H1 (cell line): Measurements from ENCODE around the gene MACROD2. TPM values are rescaled to one million over a fixed set of nuclear protein-coding genes. Genes with fewer than 3 reads are reported as not detected.

Experiments used
- CTCF ChIA-PET: fragments of 300-600 bp; sonication (Branson Sonifier 250); formaldehyde crosslinking; loops from one replicate; lab custom pipeline; 2021; ENCODE audit not compliant: partially characterized antibody; lab: Charles Lee
- POLR2A ChIA-PET: fragments of 300-600 bp; sonication (Branson Sonifier 250); formaldehyde crosslinking; loops from one replicate; lab custom pipeline; 2021; ENCODE audit warnings: inconsistent platforms; ENCODE audit not compliant: partially characterized antibody; lab: Charles Lee
- DNase-seq, 2 experiments: peaks; one replicate each; pipeline versions ENCODE4 v3.0.0 to v3.0.0-alpha.2; 2010 to 2022; ENCODE audit warnings: low spot score in 2 of 2, low read depth in 1 of 2, mixed read lengths in 1 of 2
- FAIRE-seq: peaks from 2 replicates; lab custom pipeline; 2011; peaks lifted over from hg19 to GRCh38; lab: Jason Lieb, UNC
- H2AFZ ChIP-seq: 2 replicates; pipeline ENCODE4 v1.8.1; 2012; ENCODE audit warnings: low read length, inconsistent platforms
- H2AK5ac ChIP-seq: 2 replicates; pipeline ENCODE4 v1.6.1; 2013; ENCODE audit warnings: low read depth, low read length
- H2BK120ac ChIP-seq: replicated peaks from 2 replicates; pipeline ENCODE3; 2013; ENCODE audit warnings: low read depth, low read length, inconsistent platforms
- H2BK12ac ChIP-seq: 2 replicates; pipeline ENCODE4 v1.6.1; 2013; ENCODE audit warnings: low read depth, low read length
- H2BK15ac ChIP-seq: 2 replicates; pipeline ENCODE4 v1.6.1; 2013; ENCODE audit warnings: low read length
- H2BK20ac ChIP-seq: 2 replicates; pipeline ENCODE4 v1.6.1; 2013; ENCODE audit warnings: low read length
- H2BK5ac ChIP-seq: 2 replicates; pipeline ENCODE4 v1.6.1; 2013; ENCODE audit warnings: low read depth, low read length
- H3K14ac ChIP-seq: 2 replicates; pipeline ENCODE4 v1.6.1; 2013; ENCODE audit warnings: inconsistent platforms; ENCODE audit not compliant: insufficient read length
- H3K18ac ChIP-seq: 2 replicates; pipeline ENCODE4 v1.6.1; 2013; ENCODE audit warnings: low read length; ENCODE audit errors: extremely low read depth
- H3K23ac ChIP-seq: 2 replicates; pipeline ENCODE4 v1.6.1; 2013; ENCODE audit warnings: inconsistent platforms; ENCODE audit not compliant: insufficient read length
- H3K23me2 ChIP-seq: 2 replicates; pipeline ENCODE4 v1.6.1; 2013; ENCODE audit warnings: low read depth, low read length
- H3K27ac ChIP-seq: 2 replicates; pipeline ENCODE4 v1.6.1; 2011; ENCODE audit warnings: low read depth, low read length, inconsistent platforms
- H3K27me3 ChIP-seq, 4 experiments: replicated peaks in 1 of 4; 1 replicate in 1 of 4; 2 replicates in 3 of 4; pipeline versions ENCODE4 v1.6.1 to v1.8.1; 2011 to 2013; ENCODE audit warnings: low read length in 3 of 4, mild to moderate bottlenecking in 3 of 4, inconsistent platforms in 2 of 4, mixed read lengths in 2 of 4, moderate library complexity in 1 of 4; ENCODE audit not compliant: control insufficient read depth in 3 of 4, insufficient read depth in 3 of 4; ENCODE audit errors: extremely low read depth in 1 of 4
- H3K36me3 ChIP-seq, 4 experiments: 2 replicates each; pipeline versions ENCODE4 v1.6.1 to v1.8.1; 2011 to 2013; ENCODE audit warnings: mild to moderate bottlenecking in 4 of 4, low read length in 3 of 4, moderate library complexity in 2 of 4, control low read depth in 1 of 4, inconsistent platforms in 1 of 4; ENCODE audit not compliant: insufficient read depth in 4 of 4, control insufficient read depth in 2 of 4
- H3K4ac ChIP-seq: replicated peaks from 2 replicates; pipeline ENCODE3; 2013; ENCODE audit warnings: low read length, low read depth, mixed read lengths, inconsistent platforms; ENCODE audit not compliant: insufficient read length
- H3K4me1 ChIP-seq, 4 experiments: replicated peaks in 1 of 4; 1 replicate in 1 of 4; 2 replicates in 3 of 4; pipeline versions ENCODE4 v1.6.1 to v1.8.1; 2011 to 2013; ENCODE audit warnings: low read length in 3 of 4, inconsistent platforms in 2 of 4, mixed read lengths in 1 of 4; ENCODE audit not compliant: insufficient read depth in 4 of 4, control insufficient read depth in 3 of 4
- H3K4me2 ChIP-seq, 2 experiments: 2 replicates each; pipeline versions ENCODE4 v1.6.1 to v1.8.1; 2011 to 2013; ENCODE audit warnings: low read depth in 2 of 2, low read length in 2 of 2, control low read depth in 1 of 2, inconsistent platforms in 1 of 2, mild to moderate bottlenecking in 1 of 2; ENCODE audit not compliant: insufficient read depth in 1 of 2
- H3K4me3 ChIP-seq, 4 experiments: fragments of 200-600, 300-600 bp in 1 of 4; sonication (generic), shearing (Covaris generic), sonication (Bioruptor Twin) in 1 of 4; 2 replicates each; pipeline versions ENCODE4 v1.5.1 to v1.8.1; 2011 to 2016; ENCODE audit warnings: low read length in 4 of 4, low read depth in 3 of 4, control low read depth in 2 of 4, inconsistent platforms in 2 of 4, mild to moderate bottlenecking in 2 of 4, mixed read lengths in 1 of 4, moderate library complexity in 1 of 4; ENCODE audit not compliant: insufficient read depth in 2 of 4; ENCODE audit errors: extremely low read depth in 1 of 4
- H3K56ac ChIP-seq: replicated peaks from 2 replicates; pipeline ENCODE3; 2013; ENCODE audit warnings: low read depth, mild to moderate bottlenecking, mixed read lengths, low read length, inconsistent platforms; ENCODE audit not compliant: insufficient read length
- H3K79me1 ChIP-seq: 2 replicates; pipeline ENCODE4 v1.6.1; 2013; ENCODE audit warnings: low read depth, low read length, control low read depth
- H3K79me2 ChIP-seq, 2 experiments: 2 replicates each; pipeline versions ENCODE4 v1.6.1 to v1.8.1; 2012 to 2013; ENCODE audit warnings: low read length in 2 of 2, mild to moderate bottlenecking in 2 of 2, inconsistent platforms in 1 of 2; ENCODE audit not compliant: insufficient read depth in 2 of 2, control insufficient read depth in 1 of 2
- H3K9ac ChIP-seq, 4 experiments: replicated peaks in 1 of 4; 1 replicate in 1 of 4; 2 replicates in 3 of 4; pipeline versions ENCODE4 v1.6.1 to v1.8.1; 2011 to 2013; ENCODE audit warnings: low read depth in 3 of 4, low read length in 3 of 4, control low read depth in 2 of 4, mild to moderate bottlenecking in 2 of 4, moderate library complexity in 2 of 4, inconsistent platforms in 1 of 4; ENCODE audit errors: extremely low read depth in 1 of 4
- H3K9me3 ChIP-seq, 2 experiments: 2 replicates each; pipeline versions ENCODE4 v1.6.1 to v1.8.1; 2012 to 2013; ENCODE audit warnings: mild to moderate bottlenecking in 2 of 2, moderate library complexity in 2 of 2, control low read depth in 1 of 2, inconsistent platforms in 1 of 2, low read depth in 1 of 2, low read length in 1 of 2, mixed read lengths in 1 of 2; ENCODE audit not compliant: insufficient read depth in 2 of 2
- H4K20me1 ChIP-seq, 2 experiments: replicated peaks in 1 of 2; 2 replicates each; pipeline versions ENCODE3 to v1.8.1; 2011 to 2013; ENCODE audit warnings: inconsistent platforms in 2 of 2, low read length in 2 of 2, mild to moderate bottlenecking in 1 of 2; ENCODE audit not compliant: insufficient read depth in 2 of 2, control insufficient read depth in 1 of 2
- H4K5ac ChIP-seq: 2 replicates; pipeline ENCODE4 v1.6.1; 2013; ENCODE audit warnings: low read length, low read depth, mixed read lengths, inconsistent platforms; ENCODE audit not compliant: insufficient read length
- H4K8ac ChIP-seq: 2 replicates; pipeline ENCODE4 v1.8.0; 2013; ENCODE audit warnings: mild to moderate bottlenecking, moderate library complexity, low read length, inconsistent platforms; ENCODE audit not compliant: insufficient read depth; ENCODE audit errors: extremely low read depth
- H4K91ac ChIP-seq: replicated peaks from 2 replicates; pipeline ENCODE3; 2013; ENCODE audit warnings: low read length, mixed read lengths, inconsistent platforms; ENCODE audit not compliant: insufficient read length
- ATF3 ChIP-seq: IDR thresholded peaks from 2 replicates; pipeline ENCODE4 v1.6.1; 2011; ENCODE audit warnings: low read depth, mild to moderate bottlenecking, low read length; ENCODE audit not compliant: insufficient read depth
- CBX8 ChIP-seq: fragments of 300-800, 300-1000 bp; sonication (generic); IDR thresholded peaks from 2 replicates; pipeline ENCODE4 v1.7.1; 2016; ENCODE audit warnings: low read depth, low read length, borderline replicate concordance
- CEBPB ChIP-seq: IDR thresholded peaks from 2 replicates; pipeline ENCODE4 v1.6.1; 2012; ENCODE audit warnings: low read depth, low read length
- KDM1A ChIP-seq: fragments of 200-600, 300-600 bp; sonication (generic); IDR thresholded peaks from 2 replicates; pipeline ENCODE4 v1.7.1; 2016; ENCODE audit warnings: mild to moderate bottlenecking, low read length, borderline replicate concordance
- KDM4A ChIP-seq: IDR thresholded peaks from one replicate; pipeline ENCODE4 v1.7.1; 2012; ENCODE audit warnings: low read depth, mild to moderate bottlenecking, moderate library complexity, low read length, inconsistent platforms; ENCODE audit not compliant: severe bottlenecking
- NRF1 ChIP-seq: IDR thresholded peaks from 2 replicates; pipeline ENCODE4 v1.6.1; 2011; ENCODE audit warnings: mild to moderate bottlenecking, low read depth, low read length, improper control_type of control experiment
- RFX5 ChIP-seq: IDR thresholded peaks from 2 replicates; pipeline ENCODE4 v1.6.1; 2011; ENCODE audit warnings: low read depth, low read length, improper control_type of control experiment, borderline replicate concordance
- SAP30 ChIP-seq: fragments of 300-600 bp; sonication (generic); IDR thresholded peaks from 2 replicates; pipeline ENCODE4 v1.7.1; 2012; ENCODE audit warnings: low read length, moderate library complexity, mild to moderate bottlenecking, inconsistent platforms; ENCODE audit not compliant: insufficient read depth, insufficient replicate concordance
- SIRT6 ChIP-seq: IDR thresholded peaks from one replicate; pipeline ENCODE4 v1.7.1; 2012; ENCODE audit warnings: low read length, inconsistent platforms
- SP2 ChIP-seq: IDR thresholded peaks from 2 replicates; pipeline ENCODE4 v1.6.1; 2012; ENCODE audit warnings: mild to moderate bottlenecking, low read length, inconsistent platforms
- TBP ChIP-seq: IDR thresholded peaks from 2 replicates; pipeline ENCODE4 v1.6.1; 2011; ENCODE audit warnings: low read depth, low read length, improper control_type of control experiment
- TCF12 ChIP-seq: IDR thresholded peaks from 2 replicates; pipeline ENCODE4 v1.6.1; 2011; ENCODE audit warnings: low read depth, mild to moderate bottlenecking, low read length
- ZNF274 ChIP-seq: IDR thresholded peaks from 2 replicates; pipeline ENCODE4 v1.7.0; 2012; ENCODE audit warnings: low read length, borderline replicate concordance; ENCODE audit errors: extremely low read depth
- WGBS, 2 experiments: shearing (Covaris generic) in 1 of 2; methylation state at CpG; one replicate each; pipeline versions ENCODE4 v1.1.6 to v1.1.7; 2013 to 2015; ENCODE audit warnings: low lambda C conversion rate in 2 of 2, mixed read lengths in 2 of 2, inconsistent platforms in 1 of 2, low coverage in 1 of 2, missing lambda C conversion rate in 1 of 2; ENCODE audit not compliant: insufficient replicate concordance in 2 of 2, insufficient coverage in 1 of 2, insufficient read length in 1 of 2; ENCODE audit errors: extremely low coverage in 1 of 2, missing lambda C conversion rate in 1 of 2; 5-methylcytosine and 5-hydroxymethylcytosine counted together
- polyA plus RNA-seq, 7 experiments: library from polyadenylated mRNA; depleted of rRNA in 3 of 7; stranded (reverse) in 5 of 7; unstranded in 2 of 7; fragments of >200 nt in 5 of 7; fragments of 200-250 nt in 2 of 7; gene quantifications; 1 replicate in 5 of 7; 2 replicates in 1 of 7; 4 replicates in 1 of 7; pipeline versions ENCODE4 v1.2.1 to v1.2.3, GENCODE V29; 2011 to 2013; ENCODE audit warnings: missing spikeins in 2 of 7, mixed read lengths in 2 of 7
- total RNA-seq: library from RNA; stranded (reverse); fragmentation: NEBNext Ultra II Directional; extraction: Animal tissue kit (Norgen Biotek cat#: 25700); gene quantifications from 2 replicates; pipeline ENCODE4 v1.2.1, GENCODE V29; 2021

The MACROD2 gene
- total and polyA plus RNA-seq, 2 of the 8 experiments (the other 6 are each of a cell fraction or from before 2014, with no cell fraction given) = 0.70 to 3.9 TPM

- no peak overlapping the region for H3K23ac ChIP-seq
- no peak overlapping the region for H3K27ac ChIP-seq
- H4K5ac ChIP-seq = no peak overlapping the region
- ChIA-PET CTCF (no interaction called here), POLR2A (interaction anchor here (1.3 kb wide), 1 partner anchor 15 kb away, joined by 3 read pairs; no protein-coding TSS in a partner anchor)
- WGBS, 2 experiments = 90% methylated on average over 4 of the region's 4 CpGs; no CpG with 5 or more reads in 1 of the 2 experiments
- H3K4me1 ChIP-seq = peaks cover 0 to 4% (median under 1%) of the 10 kb centered on the region in 4 experiments; a peak in 2 of 7 replicates
- H2BK20ac ChIP-seq = no peak overlapping the region
- no peak overlapping the region for H3K4me3 ChIP-seq
- H4K8ac ChIP-seq = no peak overlapping the region
- no peak overlapping the region; the same call in 1 of the 2 replicates for H2BK15ac ChIP-seq
- no peak for DNase-seq
- H2AFZ ChIP-seq = no peak overlapping the region
- no peak overlapping the region for H4K91ac ChIP-seq
- H3K14ac ChIP-seq = no peak overlapping the region
- H3K27me3 ChIP-seq = no peaks in the 10 kb centered on the region
- H3K18ac ChIP-seq = no peak overlapping the region
- H2BK5ac ChIP-seq = no peak overlapping the region
- H3K79me1 ChIP-seq = no peaks in the 10 kb centered on the region
- no peak overlapping the region for H2BK120ac ChIP-seq
- H2AK5ac ChIP-seq = no peak overlapping the region
- H3K36me3 ChIP-seq = no peaks in the 10 kb centered on the region
- H3K56ac ChIP-seq = no peak overlapping the region
- no peaks in the 10 kb centered on the region for H3K23me2 ChIP-seq
- no peak for FAIRE-seq
- H3K4me2 ChIP-seq = no peak overlapping the region
- H4K20me1 ChIP-seq = no peaks in the 10 kb centered on the region
- no peaks in the 10 kb centered on the region for H3K9me3 ChIP-seq
- H3K4ac ChIP-seq = no peak overlapping the region
- H2BK12ac ChIP-seq = no peak overlapping the region
- H3K9ac ChIP-seq = no peak overlapping the region
- no peaks in the 10 kb centered on the region for H3K79me2 ChIP-seq
- TF ChIP-seq SIRT6 (no peak), TCF12 (no peak), CEBPB (no peak), ATF3 (no peak), NRF1 (no peak), ZNF274 (no peak), KDM4A (no peak), SP2 (no peak), RFX5 (no peak), TBP (no peak), KDM1A (no peak), SAP30 (no peak), CBX8 (no peak)
These were observed 456.1 kb downstream of the MACROD2 start for GRCh38 chr20:14451458-14451857.
